OCI-LY1 (cell line): ENCODE results near the gene KLHL26.
"Not testable (repeated sequence)": the region's sequence is repeated elsewhere in the genome, so short reads cannot be mapped to it uniquely, and the experiment has no call there.

ENCODE experiments used
- H2AFZ ChIP-seq: fragments of 200-600 bp; sonication (generic), shearing (Covaris generic); 2 replicates; pipeline ENCODE4 v1.6.0; 2014; ENCODE audit warnings: antibody characterized with exemption, mild to moderate bottlenecking, low read length
- H3F3A ChIP-seq: fragments of 200-600 bp; sonication (generic), shearing (Covaris generic); 2 replicates; pipeline ENCODE4 v1.6.0; 2014; ENCODE audit warnings: mild to moderate bottlenecking, antibody characterized with exemption, low read length, moderate library complexity; ENCODE audit not compliant: insufficient read depth
- H3K27ac ChIP-seq: fragments of 200-600 bp; sonication (generic); 2 replicates; pipeline ENCODE4 v1.5.1; 2014; ENCODE audit warnings: low read length, mixed run types, mild to moderate bottlenecking, low read depth; ENCODE audit not compliant: poor library complexity, severe bottlenecking
- H3K27me3 ChIP-seq: fragments of 200-600 bp; sonication (generic); 2 replicates; pipeline ENCODE4 v1.6.0; 2014; ENCODE audit warnings: antibody characterized with exemption, mild to moderate bottlenecking, low read length, moderate library complexity; ENCODE audit not compliant: insufficient read depth
- H3K36me3 ChIP-seq: fragments of 200-600 bp; sonication (generic); 2 replicates; pipeline ENCODE4 v1.6.1; 2014; ENCODE audit warnings: mild to moderate bottlenecking, antibody characterized with exemption, low read length, moderate library complexity, mixed read lengths; ENCODE audit not compliant: insufficient read depth
- H3K4me1 ChIP-seq: fragments of 200-600 bp; sonication (generic); 2 replicates; pipeline ENCODE4 v1.5.1; 2014; ENCODE audit warnings: mild to moderate bottlenecking, low read length, moderate library complexity; ENCODE audit not compliant: insufficient read depth, severe bottlenecking
- H3K4me2 ChIP-seq: fragments of 200-600 bp; sonication (generic), shearing (Covaris generic); 2 replicates; pipeline ENCODE4 v1.6.1; 2014; ENCODE audit warnings: low read length
- H3K4me3 ChIP-seq: fragments of 200-600 bp; sonication (generic); 2 replicates; pipeline ENCODE4 v1.5.1; 2014; ENCODE audit warnings: low read length, low read depth, mild to moderate bottlenecking, mixed read lengths; ENCODE audit not compliant: poor library complexity, severe bottlenecking
- H3K79me2 ChIP-seq: fragments of 200-600 bp; shearing (Covaris generic); 2 replicates; pipeline ENCODE4 v1.6.1; 2016; ENCODE audit warnings: mixed run types, low read length, mixed read lengths; ENCODE audit not compliant: insufficient read depth
- H3K9ac ChIP-seq: fragments of 200-600 bp; sonication (generic), shearing (Covaris generic); 2 replicates; pipeline ENCODE4 v1.6.1; 2014; ENCODE audit warnings: mild to moderate bottlenecking, low read length, mixed read lengths
- H3K9me2 ChIP-seq: fragments of 200-600 bp; sonication (generic), shearing (Covaris generic); 2 replicates; pipeline ENCODE4 v1.6.1; 2014; ENCODE audit warnings: low read depth, mild to moderate bottlenecking, low read length, mixed read lengths
- H3K9me3 ChIP-seq: fragments of 200-600 bp; shearing (Covaris generic); 2 replicates; pipeline ENCODE4 v1.6.1; 2014; ENCODE audit warnings: low read length, mixed read lengths
- H4K20me1 ChIP-seq: fragments of 200-600 bp; sonication (generic), shearing (Covaris generic); 2 replicates; pipeline ENCODE4 v1.6.0; 2016; ENCODE audit warnings: mild to moderate bottlenecking, low read length; ENCODE audit not compliant: insufficient read depth
- CTCF ChIP-seq: fragments of 200-600 bp; sonication (generic), shearing (Covaris generic); IDR thresholded peaks from 2 replicates; pipeline ENCODE4 v1.5.1; 2017; ENCODE audit warnings: mild to moderate bottlenecking, antibody characterized with exemption, low read length, moderate library complexity, mixed read lengths
- EZH2 ChIP-seq: fragments of 200-600 bp; sonication (generic), shearing (Covaris generic); IDR thresholded peaks from 2 replicates; pipeline ENCODE4 v1.8.0; 2017; ENCODE audit warnings: borderline replicate concordance, mixed run types, mild to moderate bottlenecking, antibody characterized with exemption, low read length, moderate library complexity, mixed read lengths

Gene KLHL26

GRCh38 chr19:18676692-18677091 is 39.9 kb downstream of the KLHL26 start:
- Histone ChIP-seq H3F3A (no peaks in the 10 kb centered on the region), H3K27me3 (peaks cover 7% of the 10 kb centered on the region; the same call in 1 of the 2 replicates), H3K9ac (no peak overlapping the region), H3K9me3 (no peaks in the 10 kb centered on the region), H3K27ac (no peak overlapping the region), H3K36me3 (no peaks in the 10 kb centered on the region), H3K4me1 (no peaks in the 10 kb centered on the region), H2AFZ (no peak overlapping the region), H3K4me3 (no peak overlapping the region), H3K79me2 (no peaks in the 10 kb centered on the region), H4K20me1 (no peaks in the 10 kb centered on the region), H3K9me2 (no peaks in the 10 kb centered on the region), H3K4me2 (no peak overlapping the region)
- TF ChIP-seq EZH2, result no peak
- no peak for TF ChIP-seq CTCF

GRCh38 chr19:18677156-18677555 is 40.3 kb downstream of the KLHL26 start:
- no peak overlapping the region for H2AFZ ChIP-seq
- H3K9me2 ChIP-seq, result no peaks in the 10 kb centered on the region
- TF ChIP-seq EZH2, result no peak
- TF ChIP-seq CTCF, result no peak
- no peak overlapping the region for H3K27ac ChIP-seq
- no peak overlapping the region for H3K9ac ChIP-seq
- H3F3A ChIP-seq, result peaks cover under 1% of the 10 kb centered on the region; the same call in 1 of the 2 replicates
- H3K36me3 ChIP-seq, result no peaks in the 10 kb centered on the region
- H3K9me3 ChIP-seq, result no peaks in the 10 kb centered on the region
- no peak overlapping the region for H3K4me2 ChIP-seq
- H3K79me2 ChIP-seq, result no peaks in the 10 kb centered on the region
- no peaks in the 10 kb centered on the region for H3K4me1 ChIP-seq
- no peaks in the 10 kb centered on the region for H4K20me1 ChIP-seq
- H3K4me3 ChIP-seq, result no peak overlapping the region
- peaks cover 7% of the 10 kb centered on the region; the same call in 1 of the 2 replicates for H3K27me3 ChIP-seq

GRCh38 chr19:18680148-18680547 is 43.3 kb downstream of the KLHL26 start:
- H3K27ac ChIP-seq, H3K9me3 ChIP-seq, H3F3A ChIP-seq, H3K9me2 ChIP-seq, H3K9ac ChIP-seq, H3K4me2 ChIP-seq, H3K27me3 ChIP-seq, H3K79me2 ChIP-seq, H3K36me3 ChIP-seq, H4K20me1 ChIP-seq, H2AFZ ChIP-seq, H3K4me3 ChIP-seq: not testable (repeated sequence)
- H3K4me1 ChIP-seq, result peaks cover 18% of the 10 kb centered on the region

- no peaks in the 10 kb centered on the region for H3K9me2 ChIP-seq
- H3K27ac ChIP-seq, result no peak overlapping the region
- H3K27me3 ChIP-seq, result no peaks in the 10 kb centered on the region
- no peaks in the 10 kb centered on the region for H3K79me2 ChIP-seq
- no peaks in the 10 kb centered on the region for H3K9me3 ChIP-seq
- peaks cover 3% of the 10 kb centered on the region; the same call in 1 of the 2 replicates for H3F3A ChIP-seq
- no peaks in the 10 kb centered on the region for H3K36me3 ChIP-seq
- H3K4me3 ChIP-seq, result peak overlapping the region; percentile 74
- H2AFZ ChIP-seq, result no peak overlapping the region
- no peak for TF ChIP-seq EZH2
- no peak for TF ChIP-seq CTCF
- H3K4me2 ChIP-seq, result peak overlapping the region; percentile 98
- peak overlapping the region; percentile 89 for H3K9ac ChIP-seq
- no peaks in the 10 kb centered on the region for H4K20me1 ChIP-seq
- H3K4me1 ChIP-seq, result peaks cover 18% of the 10 kb centered on the region
Observed at GRCh38 chr19:18682807-18683108, 45.9 kb downstream of the KLHL26 start.
